ENCODE data around the gene B3GLCT.

Gene B3GLCT

GRCh38 chr13:31356991-31357390 is 157.2 kb downstream of the B3GLCT start:
- DNase-seq, result no peak

GRCh38 chr13:31357581-31357980 is 157.8 kb downstream of the B3GLCT start:
- DNase-seq, result no peak

- no peak for DNase-seq
Observed at GRCh38 chr13:31361673-31362072, 161.9 kb downstream of the B3GLCT start.

GRCh38 chr13:31365630-31366029 is 165.9 kb downstream of the B3GLCT start:
- no peak for DNase-seq

- DNase-seq, result no peak
Observed at GRCh38 chr13:31367410-31367809, 167.6 kb downstream of the B3GLCT start.

- no peak for DNase-seq
Observed at GRCh38 chr13:31369213-31369612, 169.4 kb downstream of the B3GLCT start.

- DNase-seq, result no peak
Observed at GRCh38 chr13:31372454-31372853, 172.7 kb downstream of the B3GLCT start.

GRCh38 chr13:31374682-31375081 is 174.9 kb downstream of the B3GLCT start:
- no peak for DNase-seq

GRCh38 chr13:31377946-31378345 is 178.2 kb downstream of the B3GLCT start:
- no peak for DNase-seq

GRCh38 chr13:31380715-31381114 is 180.9 kb downstream of the B3GLCT start:
- DNase-seq, result no peak

Measured in hematopoietic multipotent progenitor cell treated with erythropoietin and hydrocortisone succinate and interleukin-3 and kit ligand, for 8 days (in vitro differentiated cells).